ENCODE results near the gene WDR70.

DNA sequence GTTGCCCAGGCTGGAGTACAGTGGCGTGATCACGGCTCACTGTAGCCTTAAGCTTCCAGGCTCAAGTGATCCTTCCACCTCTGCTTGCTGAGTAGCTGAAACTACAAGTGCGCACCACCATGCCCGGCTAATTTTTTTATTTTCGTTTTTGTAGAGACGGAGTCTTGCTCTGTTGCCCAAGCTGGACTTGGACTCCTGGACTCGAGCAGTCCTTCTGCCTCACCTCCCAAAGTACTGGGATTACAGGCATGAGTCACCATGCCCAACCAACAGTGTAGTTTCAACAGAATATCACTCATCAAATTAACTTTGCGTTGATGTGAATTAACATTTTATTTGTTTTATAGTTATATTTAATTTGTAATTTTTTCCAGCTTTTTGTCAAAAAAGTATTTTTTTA, 45.3 kb downstream of the WDR70 start:
- no peak for TF ChIP-seq POLR2A (IDR thresholded peaks at IDR 0.05)
- TF ChIP-seq, protein P1, sequence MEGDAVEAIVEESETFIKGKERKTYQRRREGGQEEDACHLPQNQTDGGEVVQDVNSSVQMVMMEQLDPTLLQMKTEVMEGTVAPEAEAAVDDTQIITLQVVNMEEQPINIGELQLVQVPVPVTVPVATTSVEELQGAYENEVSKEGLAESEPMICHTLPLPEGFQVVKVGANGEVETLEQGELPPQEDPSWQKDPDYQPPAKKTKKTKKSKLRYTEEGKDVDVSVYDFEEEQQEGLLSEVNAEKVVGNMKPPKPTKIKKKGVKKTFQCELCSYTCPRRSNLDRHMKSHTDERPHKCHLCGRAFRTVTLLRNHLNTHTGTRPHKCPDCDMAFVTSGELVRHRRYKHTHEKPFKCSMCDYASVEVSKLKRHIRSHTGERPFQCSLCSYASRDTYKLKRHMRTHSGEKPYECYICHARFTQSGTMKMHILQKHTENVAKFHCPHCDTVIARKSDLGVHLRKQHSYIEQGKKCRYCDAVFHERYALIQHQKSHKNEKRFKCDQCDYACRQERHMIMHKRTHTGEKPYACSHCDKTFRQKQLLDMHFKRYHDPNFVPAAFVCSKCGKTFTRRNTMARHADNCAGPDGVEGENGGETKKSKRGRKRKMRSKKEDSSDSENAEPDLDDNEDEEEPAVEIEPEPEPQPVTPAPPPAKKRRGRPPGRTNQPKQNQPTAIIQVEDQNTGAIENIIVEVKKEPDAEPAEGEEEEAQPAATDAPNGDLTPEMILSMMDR (IDR thresholded peaks at IDR 0.05): no peak

All from Peyer's patch (tissue), 4 donors.